Measurements from ENCODE around the gene PCDHGA11. TPM values are rescaled to one million over a fixed set of nuclear protein-coding genes. Genes with fewer than 3 reads are reported as not detected.
"Not testable (repeated sequence)": the region's sequence is repeated elsewhere in the genome, so short reads cannot be mapped to it uniquely, and the experiment has no call there.

PCDHGA11 gene
- 15.0 TPM in 2 replicates for total RNA-seq (2014; rRNA removed; shearing (Covaris generic))

- DNase-seq (ENCODE audit: low read depth): peak; percentile 77
Observed at GRCh38 chr5:141420855-141421488, at the start of gene PCDHGA11. PCDHGA11 (plus strand) TSS chr5:141421051; CDS start chr5:141421228, 177 bp downstream.

GRCh38 chr5:141371572-141372475, 49.0 kb upstream of the PCDHGA11 start:
- no peak for DNase-seq (ENCODE audit: low read depth)

- DNase-seq (ENCODE audit: low read depth): no peak
Observed at GRCh38 chr5:141373673-141374317, 47.1 kb upstream of the PCDHGA11 start, which contains the start of gene PCDHGA6. PCDHGA6 (plus strand) TSS chr5:141373891; CDS start chr5:141374084, 193 bp downstream.

- DNase-seq (ENCODE audit: low read depth): no peak
Observed at GRCh38 chr5:141374627-141375026, 46.2 kb upstream of the PCDHGA11 start.

- not testable (repeated sequence) for DNase-seq (ENCODE audit: low read depth)
Observed at GRCh38 chr5:141375444-141376155, 45.3 kb upstream of the PCDHGA11 start.

GRCh38 chr5:141382469-141383294, 38.2 kb upstream of the PCDHGA11 start, which contains the start of gene PCDHGA7:
PCDHGA7 (plus strand) TSS chr5:141382742; CDS start chr5:141382900, 158 bp downstream.
- no peak for DNase-seq (ENCODE audit: low read depth)

GRCh38 chr5:141383345-141383744, 37.5 kb upstream of the PCDHGA11 start:
- DNase-seq (ENCODE audit: low read depth): no peak

GRCh38 chr5:141384471-141385267, 36.2 kb upstream of the PCDHGA11 start:
- DNase-seq (ENCODE audit: low read depth): no peak

GRCh38 chr5:141387557-141388311, 33.1 kb upstream of the PCDHGA11 start, which contains the start of gene PCDHGB4:
PCDHGB4 (plus strand) TSS chr5:141387698; CDS start chr5:141387885, 187 bp downstream.
- not testable (repeated sequence) for DNase-seq (ENCODE audit: low read depth)

- no peak for DNase-seq (ENCODE audit: low read depth)
Observed at GRCh38 chr5:141388661-141389060, 32.2 kb upstream of the PCDHGA11 start.

- no peak for DNase-seq (ENCODE audit: low read depth)
Observed at GRCh38 chr5:141389153-141390042, 31.5 kb upstream of the PCDHGA11 start.

- no peak for DNase-seq (ENCODE audit: low read depth)
Observed at GRCh38 chr5:141392429-141393198, 28.2 kb upstream of the PCDHGA11 start, which contains the start of gene PCDHGA8. PCDHGA8 (plus strand) TSS chr5:141392633; CDS start chr5:141392814, 181 bp downstream.

GRCh38 chr5:141393267-141393666, 27.6 kb upstream of the PCDHGA11 start:
- DNase-seq (ENCODE audit: low read depth): no peak

- not testable (repeated sequence) for DNase-seq (ENCODE audit: low read depth)
Observed at GRCh38 chr5:141394401-141395187, 26.3 kb upstream of the PCDHGA11 start.

GRCh38 chr5:141397756-141398551, 22.9 kb upstream of the PCDHGA11 start, which contains the start of gene PCDHGB5:
PCDHGB5 (plus strand) TSS chr5:141397947; CDS start chr5:141398128, 181 bp downstream.
- DNase-seq (ENCODE audit: low read depth): not testable (repeated sequence)
